ENCODE results near the gene PSME1.

The PSME1 gene

DNA sequence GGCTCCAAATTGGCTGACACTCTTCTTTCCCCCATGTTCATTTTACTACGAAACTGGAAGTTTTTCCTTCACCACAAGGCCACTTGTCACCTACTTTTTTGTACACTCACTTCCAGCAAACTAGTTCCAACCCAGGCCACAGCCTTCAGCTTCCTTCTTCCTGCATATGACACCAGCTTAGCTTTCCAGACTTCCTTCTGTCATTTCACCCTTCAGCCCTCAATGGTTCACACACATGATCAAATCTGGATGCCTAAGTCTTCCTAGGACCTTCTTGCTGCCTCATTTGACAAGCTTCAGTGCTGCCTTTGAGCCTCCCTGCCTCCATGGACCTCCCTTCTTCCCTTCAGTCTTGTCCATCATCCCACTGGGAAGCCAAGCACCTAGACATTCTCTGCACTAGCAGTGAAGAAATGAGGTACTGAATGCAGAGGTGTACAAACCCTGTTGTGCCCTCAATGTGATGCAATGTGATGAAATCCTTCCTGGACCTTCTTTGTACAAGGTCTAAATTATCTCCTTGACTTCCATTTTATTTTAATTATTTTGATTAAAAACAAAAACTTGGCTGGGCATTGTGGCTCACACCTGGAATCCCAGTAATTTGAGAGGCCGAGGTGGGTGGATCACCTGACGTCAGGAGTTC lies 31.6 kb downstream of the PSME1 start:
- no peak for TF ChIP-seq CTCF (IDR thresholded peaks at IDR 0.05; ENCODE audit: low read depth, low read length)
- no peak overlapping the region for H3K4me3 ChIP-seq (ENCODE audit: low read depth, low read length)

DNA sequence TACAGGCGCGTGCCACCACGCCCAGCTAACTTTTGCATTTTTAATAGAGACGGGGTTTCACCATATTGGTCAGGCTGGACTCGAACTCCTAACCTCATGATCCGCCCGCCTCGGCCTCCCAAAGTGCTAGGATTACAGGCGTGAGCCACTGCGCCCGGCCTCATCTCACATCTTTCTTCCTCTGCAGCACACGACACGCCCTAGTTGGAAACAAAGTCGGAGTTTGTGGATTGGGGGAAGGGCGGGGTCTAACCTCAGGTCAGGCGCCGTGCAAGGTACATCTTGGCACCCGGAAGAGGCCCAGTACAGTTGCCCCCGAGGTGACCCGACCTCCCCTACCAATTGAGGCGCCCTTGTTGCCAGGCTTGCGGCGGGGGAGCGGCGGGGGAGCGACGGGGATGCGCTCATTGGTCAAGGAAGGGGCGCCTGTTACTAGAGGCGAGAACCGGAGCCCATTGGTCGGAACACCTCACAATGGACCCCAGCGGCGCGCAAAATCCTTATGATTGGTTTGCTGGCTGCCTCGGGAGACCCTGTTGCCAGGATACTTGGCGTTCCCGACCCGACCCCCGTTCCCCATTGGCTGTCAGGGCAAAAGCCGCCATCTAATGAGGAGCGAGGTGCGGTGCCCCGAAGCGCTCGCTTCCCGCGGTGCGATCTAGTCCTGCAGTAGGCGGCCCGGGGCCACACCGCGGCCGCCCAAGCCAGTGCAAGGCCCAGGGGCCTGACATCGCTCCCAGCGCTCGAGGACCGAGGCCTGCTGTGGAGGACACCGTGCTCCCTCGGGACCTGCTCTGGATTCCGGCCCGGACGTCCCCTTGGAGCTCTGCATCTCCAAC lies 35.6 kb downstream of the PSME1 start, which contains the start of gene REC8:
REC8 (plus strand) TSS at position 659 of the 839 bp plus-strand sequence. CDS start 473 bp downstream, outside the sequence.
- H3K4me3 ChIP-seq (ENCODE audit: low read depth, low read length): no peak within 1 kb of the TSS
- no peak for TF ChIP-seq CTCF (IDR thresholded peaks at IDR 0.05; ENCODE audit: low read depth, low read length)

- no peak overlapping the region for H3K4me3 ChIP-seq (ENCODE audit: low read depth, low read length)
- TF ChIP-seq CTCF (IDR thresholded peaks at IDR 0.05; ENCODE audit: low read depth, low read length): no peak
Measured at GRCh38 chr14:24172261-24172860, 36.4 kb downstream of the PSME1 start.

- TF ChIP-seq CTCF (IDR thresholded peaks at IDR 0.05; ENCODE audit: low read depth, low read length): no peak
- H3K4me3 ChIP-seq (ENCODE audit: low read depth, low read length): no peak overlapping the region
Measured at GRCh38 chr14:24172871-24173281, 36.9 kb downstream of the PSME1 start.

GRCh38 chr14:24176599-24176998 lies 40.6 kb downstream of the PSME1 start:
- no peak for TF ChIP-seq CTCF (IDR thresholded peaks at IDR 0.05; ENCODE audit: low read depth, low read length)

GRCh38 chr14:24177041-24177825 lies 41.2 kb downstream of the PSME1 start:
- no peak overlapping the region for H3K4me3 ChIP-seq (ENCODE audit: low read depth, low read length)
- no peak for TF ChIP-seq CTCF (IDR thresholded peaks at IDR 0.05; ENCODE audit: low read depth, low read length)

More at GRCh38 chr14:24176599-24176998, 40.6 kb downstream of the PSME1 start:
- H3K4me3 ChIP-seq (ENCODE audit: low read depth, low read length): no peak overlapping the region

Measured in WI38 (cell line).